ENCODE results near the gene PDZD2.

GRCh38 chr5:32023816-32024215 lies 384.9 kb downstream of the PDZD2 start:
- TF ChIP-seq, protein P1, sequence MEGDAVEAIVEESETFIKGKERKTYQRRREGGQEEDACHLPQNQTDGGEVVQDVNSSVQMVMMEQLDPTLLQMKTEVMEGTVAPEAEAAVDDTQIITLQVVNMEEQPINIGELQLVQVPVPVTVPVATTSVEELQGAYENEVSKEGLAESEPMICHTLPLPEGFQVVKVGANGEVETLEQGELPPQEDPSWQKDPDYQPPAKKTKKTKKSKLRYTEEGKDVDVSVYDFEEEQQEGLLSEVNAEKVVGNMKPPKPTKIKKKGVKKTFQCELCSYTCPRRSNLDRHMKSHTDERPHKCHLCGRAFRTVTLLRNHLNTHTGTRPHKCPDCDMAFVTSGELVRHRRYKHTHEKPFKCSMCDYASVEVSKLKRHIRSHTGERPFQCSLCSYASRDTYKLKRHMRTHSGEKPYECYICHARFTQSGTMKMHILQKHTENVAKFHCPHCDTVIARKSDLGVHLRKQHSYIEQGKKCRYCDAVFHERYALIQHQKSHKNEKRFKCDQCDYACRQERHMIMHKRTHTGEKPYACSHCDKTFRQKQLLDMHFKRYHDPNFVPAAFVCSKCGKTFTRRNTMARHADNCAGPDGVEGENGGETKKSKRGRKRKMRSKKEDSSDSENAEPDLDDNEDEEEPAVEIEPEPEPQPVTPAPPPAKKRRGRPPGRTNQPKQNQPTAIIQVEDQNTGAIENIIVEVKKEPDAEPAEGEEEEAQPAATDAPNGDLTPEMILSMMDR (conservative IDR thresholded peaks at IDR 0.05 in 1 of 2, IDR thresholded peaks at IDR 0.05 in 1 of 2; ENCODE audit: extremely low read depth in 1 of 2, insufficient read depth in 1 of 2, low read depth in 1 of 2, low read length in 2 of 2) = no peak
- TF ChIP-seq EZH2 (IDR thresholded peaks at IDR 0.05; ENCODE audit: borderline replicate concordance, low read length) = no peak

All from mammary epithelial cell (primary cell).